Breast epithelium (tissue), 3 donors: ENCODE data around the gene AP4S1.

Experiments
- CTCF ChIP-seq, 3 donors: fragments of 450-650 bp; IDR thresholded peaks; one replicate each; pipeline ENCODE4 v1.5.1; 2016 to 2017; ENCODE audit warnings: antibody characterized with exemption in 3 of 3, mild to moderate bottlenecking in 3 of 3, moderate library complexity in 3 of 3
- POLR2A ChIP-seq: fragments of 450-650 bp; IDR thresholded peaks from one replicate; pipeline ENCODE4 v1.6.1; 2016; ENCODE audit warnings: antibody characterized with exemption, mild to moderate bottlenecking, moderate library complexity
- POLR2AphosphoS5 ChIP-seq, 3 donors: sonication (generic); formaldehyde crosslinking; IDR thresholded peaks; one replicate each; pipeline ENCODE4 v1.6.1; 2017; ENCODE audit warnings: antibody characterized with exemption in 3 of 3

GRCh38 chr14:31024010-31024480, 1.4 kb upstream of the AP4S1 start:
- no peak for TF ChIP-seq POLR2A
- TF ChIP-seq POLR2AphosphoS5 (IDR thresholded peaks at IDR 0.05): no peak
- no peak for TF ChIP-seq CTCF (IDR thresholded peaks at IDR 0.05)
